SU-DHL-6 (cell line): ENCODE data around the gene GATAD2A.

ENCODE experiments used
- H2AFZ ChIP-seq: fragments of 200-600 bp; sonication (generic); 2 replicates; pipeline ENCODE4 v1.6.1; 2014; ENCODE audit warnings: low read depth, mild to moderate bottlenecking, moderate library complexity, mixed read lengths, antibody characterized with exemption, low read length; ENCODE audit not compliant: severe bottlenecking
- H3F3A ChIP-seq: fragments of 200-600 bp; shearing (Covaris generic); 2 replicates; pipeline ENCODE4 v1.6.0; 2016; ENCODE audit warnings: antibody characterized with exemption, mild to moderate bottlenecking; ENCODE audit not compliant: insufficient read depth
- H3K27ac ChIP-seq: fragments of 200-600 bp; sonication (generic); 2 replicates; pipeline ENCODE4 v1.5.1; 2016; ENCODE audit warnings: low read depth, mild to moderate bottlenecking, low read length, moderate library complexity, mixed read lengths
- H3K27me3 ChIP-seq: fragments of 200-600 bp; sonication (generic), shearing (Covaris generic); 2 replicates; pipeline ENCODE4 v1.6.0; 2014; ENCODE audit warnings: mild to moderate bottlenecking, low read length
- H3K36me3 ChIP-seq: fragments of 200-600 bp; sonication (generic); 2 replicates; pipeline ENCODE4 v1.6.1; 2014; ENCODE audit warnings: mild to moderate bottlenecking, low read length, mixed read lengths
- H3K4me2 ChIP-seq: fragments of 300-600, 200-600 bp; shearing (Covaris generic), sonication (generic); 2 replicates; pipeline ENCODE4 v1.6.0; 2014; ENCODE audit warnings: low read length, low read depth, mild to moderate bottlenecking; ENCODE audit not compliant: poor library complexity, severe bottlenecking
- H3K4me3 ChIP-seq: fragments of 200-600 bp; sonication (generic); 2 replicates; pipeline ENCODE4 v1.5.1; 2014; ENCODE audit warnings: antibody characterized with exemption, low read length, mild to moderate bottlenecking, mixed read lengths; ENCODE audit not compliant: insufficient read depth, poor library complexity, severe bottlenecking
- H3K79me2 ChIP-seq: fragments of 200-600 bp; sonication (generic); 2 replicates; pipeline ENCODE4 v1.6.1; 2014; ENCODE audit warnings: mild to moderate bottlenecking, low read length, moderate library complexity; ENCODE audit not compliant: insufficient read depth
- H3K9ac ChIP-seq: fragments of 200-600 bp; sonication (generic); 2 replicates; pipeline ENCODE4 v1.7.0; 2014; ENCODE audit warnings: mild to moderate bottlenecking, low read length
- H3K9me2 ChIP-seq: fragments of 200-600 bp; sonication (generic); replicated peaks from 2 replicates; pipeline ENCODE4 v1.6.1; 2014; ENCODE audit warnings: low read length; ENCODE audit not compliant: insufficient read depth
- H3K9me3 ChIP-seq: fragments of 200-600 bp; sonication (generic); 2 replicates; pipeline ENCODE4 v1.6.1; 2014; ENCODE audit warnings: low read length, mixed read lengths; ENCODE audit not compliant: insufficient read depth
- H4K20me1 ChIP-seq: fragments of 200-600 bp; sonication (generic); 2 replicates; pipeline ENCODE4 v1.6.1; 2014; ENCODE audit warnings: low read depth, mild to moderate bottlenecking, antibody characterized with exemption, low read length, moderate library complexity, mixed read lengths
- EZH2phosphoT487 ChIP-seq: fragments of 200-600 bp; sonication (generic), shearing (Covaris generic); conservative IDR thresholded peaks from 2 replicates; pipeline ENCODE4 v1.6.1; 2018; ENCODE audit warnings: mild to moderate bottlenecking, antibody characterized with exemption, low read length, moderate library complexity, mixed read lengths
- TF ChIP-seq, protein P1 (sequence below): fragments of 200-600 bp; sonication (generic); IDR thresholded peaks from one replicate; pipeline ENCODE4 v1.5.1; 2017; ENCODE audit warnings: antibody characterized with exemption, mild to moderate bottlenecking, low read length, moderate library complexity; ENCODE audit not compliant: insufficient read depth, poor library complexity, severe bottlenecking

The GATAD2A gene

DNA sequence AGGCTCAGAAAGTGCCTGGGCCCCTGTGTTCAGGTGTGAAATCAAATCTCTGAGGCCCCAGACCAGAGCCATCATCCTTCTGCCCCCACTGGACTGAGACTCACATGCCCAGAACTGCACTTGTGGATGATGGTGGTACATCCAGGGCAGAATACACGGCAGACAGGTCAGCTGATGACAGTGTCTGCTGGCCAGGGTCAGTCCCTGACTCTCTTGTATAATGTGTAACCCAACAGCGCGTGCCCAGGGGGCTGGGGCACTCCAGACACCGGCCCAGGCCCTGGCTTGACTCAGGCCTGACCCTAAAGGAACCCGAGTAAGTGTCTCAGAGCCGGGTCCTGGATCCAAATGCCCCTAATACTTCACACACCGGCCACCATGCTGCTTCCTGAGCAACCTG is 37.4 kb upstream of the GATAD2A start:
- no peak overlapping the region for H3K27ac ChIP-seq
- no peaks in the 10 kb centered on the region for H3K9me2 ChIP-seq

DNA sequence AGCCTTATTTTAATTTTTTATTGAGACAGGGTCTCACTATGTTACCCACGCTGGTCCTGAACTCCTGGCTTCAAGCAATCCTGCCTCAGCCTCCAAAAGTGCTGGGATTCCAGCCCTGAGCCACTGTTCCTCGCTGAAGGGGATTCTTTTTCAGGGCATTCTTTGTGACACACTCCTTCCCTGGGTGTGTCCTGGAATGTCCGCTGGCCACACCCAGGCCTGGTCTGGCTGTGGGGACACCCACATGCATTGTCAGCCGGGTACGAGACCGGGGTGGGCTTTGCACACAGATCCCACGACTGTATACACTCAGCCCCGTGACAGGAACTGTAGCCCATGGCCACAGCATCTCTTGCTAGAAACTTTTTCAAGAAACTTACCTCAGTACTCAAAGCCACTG is 34.4 kb upstream of the GATAD2A start:
- H3K9ac ChIP-seq: no peak overlapping the region
- H2AFZ ChIP-seq: no peak overlapping the region
- H3K27ac ChIP-seq: no peak overlapping the region
- no peaks in the 10 kb centered on the region for H3K9me3 ChIP-seq
- H3K4me3 ChIP-seq: no peak overlapping the region
- no peaks in the 10 kb centered on the region for H3K79me2 ChIP-seq
- no peaks in the 10 kb centered on the region for H3K36me3 ChIP-seq
- H3K27me3 ChIP-seq: no peaks in the 10 kb centered on the region
- TF ChIP-seq, protein P1, sequence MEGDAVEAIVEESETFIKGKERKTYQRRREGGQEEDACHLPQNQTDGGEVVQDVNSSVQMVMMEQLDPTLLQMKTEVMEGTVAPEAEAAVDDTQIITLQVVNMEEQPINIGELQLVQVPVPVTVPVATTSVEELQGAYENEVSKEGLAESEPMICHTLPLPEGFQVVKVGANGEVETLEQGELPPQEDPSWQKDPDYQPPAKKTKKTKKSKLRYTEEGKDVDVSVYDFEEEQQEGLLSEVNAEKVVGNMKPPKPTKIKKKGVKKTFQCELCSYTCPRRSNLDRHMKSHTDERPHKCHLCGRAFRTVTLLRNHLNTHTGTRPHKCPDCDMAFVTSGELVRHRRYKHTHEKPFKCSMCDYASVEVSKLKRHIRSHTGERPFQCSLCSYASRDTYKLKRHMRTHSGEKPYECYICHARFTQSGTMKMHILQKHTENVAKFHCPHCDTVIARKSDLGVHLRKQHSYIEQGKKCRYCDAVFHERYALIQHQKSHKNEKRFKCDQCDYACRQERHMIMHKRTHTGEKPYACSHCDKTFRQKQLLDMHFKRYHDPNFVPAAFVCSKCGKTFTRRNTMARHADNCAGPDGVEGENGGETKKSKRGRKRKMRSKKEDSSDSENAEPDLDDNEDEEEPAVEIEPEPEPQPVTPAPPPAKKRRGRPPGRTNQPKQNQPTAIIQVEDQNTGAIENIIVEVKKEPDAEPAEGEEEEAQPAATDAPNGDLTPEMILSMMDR: no peak
- no peak for TF ChIP-seq EZH2phosphoT487
- no peaks in the 10 kb centered on the region for H3K9me2 ChIP-seq
- no peaks in the 10 kb centered on the region for H3F3A ChIP-seq
- H4K20me1 ChIP-seq: no peaks in the 10 kb centered on the region
- no peak overlapping the region for H3K4me2 ChIP-seq

More for the DNA sequence above, 37.4 kb upstream of the GATAD2A start:
- no peak overlapping the region for H2AFZ ChIP-seq
- H3K79me2 ChIP-seq: no peaks in the 10 kb centered on the region
- no peaks in the 10 kb centered on the region for H4K20me1 ChIP-seq
- no peaks in the 10 kb centered on the region for H3K27me3 ChIP-seq
- no peak overlapping the region for H3K4me2 ChIP-seq
- no peak overlapping the region for H3K4me3 ChIP-seq
- H3K9me3 ChIP-seq: no peaks in the 10 kb centered on the region
- no peak overlapping the region for H3K9ac ChIP-seq
- no peak for TF ChIP-seq EZH2phosphoT487
- TF ChIP-seq, protein P1: no peak
- H3F3A ChIP-seq: peaks cover 8% of the 10 kb centered on the region; the same call in 1 of the 2 replicates
- H3K36me3 ChIP-seq: no peaks in the 10 kb centered on the region

- Histone ChIP-seq H3K36me3 (no peaks in the 10 kb centered on the region), H3K9me2 (no peaks in the 10 kb centered on the region), H3K27me3 (no peaks in the 10 kb centered on the region), H4K20me1 (no peaks in the 10 kb centered on the region), H3K9me3 (no peaks in the 10 kb centered on the region), H3K9ac (peak overlapping the region; percentile 18; the same call in 1 of the 2 replicates), H3K4me3 (no peak overlapping the region), H3F3A (no peaks in the 10 kb centered on the region), H3K4me2 (peak overlapping the region; percentile 40), H3K79me2 (no peaks in the 10 kb centered on the region), H3K27ac (0 out of 2 replicates have a peak overlapping the region, but pooled peaks have one; percentile 14), H2AFZ (peak overlapping the region; percentile 72)
- TF ChIP-seq EZH2phosphoT487: no peak
- TF ChIP-seq, protein P1: no peak
Measured at GRCh38 chr19:19372656-19373416, 32.6 kb upstream of the GATAD2A start.
